ENCODE measurements around the gene LPCAT3.
A peak's percentile ranks its signal among the peaks of the same experiment; 100 is the strongest.

LPCAT3 gene

GRCh38 chr12:7015555-7016370, 2.5 kb downstream of the LPCAT3 start (continued):
- TF ChIP-seq, protein P1, sequence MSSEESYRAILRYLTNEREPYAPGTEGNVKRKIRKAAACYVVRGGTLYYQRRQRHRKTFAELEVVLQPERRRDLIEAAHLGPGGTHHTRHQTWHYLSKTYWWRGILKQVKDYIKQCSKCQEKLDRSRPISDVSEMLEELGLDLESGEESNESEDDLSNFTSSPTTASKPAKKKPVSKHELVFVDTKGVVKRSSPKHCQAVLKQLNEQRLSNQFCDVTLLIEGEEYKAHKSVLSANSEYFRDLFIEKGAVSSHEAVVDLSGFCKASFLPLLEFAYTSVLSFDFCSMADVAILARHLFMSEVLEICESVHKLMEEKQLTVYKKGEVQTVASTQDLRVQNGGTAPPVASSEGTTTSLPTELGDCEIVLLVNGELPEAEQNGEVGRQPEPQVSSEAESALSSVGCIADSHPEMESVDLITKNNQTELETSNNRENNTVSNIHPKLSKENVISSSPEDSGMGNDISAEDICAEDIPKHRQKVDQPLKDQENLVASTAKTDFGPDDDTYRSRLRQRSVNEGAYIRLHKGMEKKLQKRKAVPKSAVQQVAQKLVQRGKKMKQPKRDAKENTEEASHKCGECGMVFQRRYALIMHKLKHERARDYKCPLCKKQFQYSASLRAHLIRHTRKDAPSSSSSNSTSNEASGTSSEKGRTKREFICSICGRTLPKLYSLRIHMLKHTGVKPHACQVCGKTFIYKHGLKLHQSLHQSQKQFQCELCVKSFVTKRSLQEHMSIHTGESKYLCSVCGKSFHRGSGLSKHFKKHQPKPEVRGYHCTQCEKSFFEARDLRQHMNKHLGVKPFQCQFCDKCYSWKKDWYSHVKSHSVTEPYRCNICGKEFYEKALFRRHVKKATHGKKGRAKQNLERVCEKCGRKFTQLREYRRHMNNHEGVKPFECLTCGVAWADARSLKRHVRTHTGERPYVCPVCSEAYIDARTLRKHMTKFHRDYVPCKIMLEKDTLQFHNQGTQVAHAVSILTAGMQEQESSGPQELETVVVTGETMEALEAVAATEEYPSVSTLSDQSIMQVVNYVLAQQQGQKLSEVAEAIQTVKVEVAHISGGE (tag by site-specific recombination; conservative IDR thresholded peaks at IDR 0.05; ENCODE audit: low read depth) = no peak
- TF ChIP-seq ZNF701 (tag by site-specific recombination; IDR thresholded peaks at IDR 0.05) (no peak), PRDM10 (tag by site-specific recombination; IDR thresholded peaks at IDR 0.05) (no peak), ZNF223 (tag by site-specific recombination; IDR thresholded peaks at IDR 0.05) (no peak), PRDM6 (tag by site-specific recombination; IDR thresholded peaks at IDR 0.05) (peak; percentile 94), TRIM28 (IDR thresholded peaks at IDR 0.05; ENCODE audit: borderline replicate concordance, low read length) (no peak), TCF7L2 (IDR thresholded peaks at IDR 0.05; ENCODE audit: borderline replicate concordance, low read depth, low read length) (peak; percentile 49; the same call in 1 of the 2 replicates), ZNF335 (tag by site-specific recombination; conservative IDR thresholded peaks at IDR 0.05) (peak; percentile 65; the same call in 1 of the 2 replicates), ZFP41 (tag by site-specific recombination; IDR thresholded peaks at IDR 0.05; ENCODE audit: borderline replicate concordance) (no peak), ZBTB17 (tag by site-specific recombination; IDR thresholded peaks at IDR 0.05) (peak; percentile 86), PATZ1 (tag by site-specific recombination; IDR thresholded peaks at IDR 0.05) (peak; percentile 44), ZNF140 (tag by site-specific recombination; IDR thresholded peaks at IDR 0.05) (no peak), ZNF654 (tag by site-specific recombination; IDR thresholded peaks at IDR 0.05; ENCODE audit: low read depth) (no peak; the same call in 1 of the 2 replicates), TSHZ1 (tag by site-specific recombination; IDR thresholded peaks at IDR 0.05; ENCODE audit: borderline replicate concordance) (peak; percentile 77; the same call in 1 of the 2 replicates), KLF7 (tag by site-specific recombination; IDR thresholded peaks at IDR 0.05; ENCODE audit: borderline replicate concordance) (peak; percentile 70; the same call in 1 of the 2 replicates), GLI2 (tag by site-specific recombination; IDR thresholded peaks at IDR 0.05; ENCODE audit: borderline replicate concordance, low read depth) (0 out of 2 replicates have a peak, but pooled peaks have one; percentile 44), ZNF274 (IDR thresholded peaks at IDR 0.05; ENCODE audit: low read length) (no peak), ZNF274 (tag by site-specific recombination; IDR thresholded peaks at IDR 0.05; ENCODE audit: borderline replicate concordance) (no peak), SP2 (tag by site-specific recombination; IDR thresholded peaks at IDR 0.05) (no peak)
- TF ChIP-seq, protein P2, sequence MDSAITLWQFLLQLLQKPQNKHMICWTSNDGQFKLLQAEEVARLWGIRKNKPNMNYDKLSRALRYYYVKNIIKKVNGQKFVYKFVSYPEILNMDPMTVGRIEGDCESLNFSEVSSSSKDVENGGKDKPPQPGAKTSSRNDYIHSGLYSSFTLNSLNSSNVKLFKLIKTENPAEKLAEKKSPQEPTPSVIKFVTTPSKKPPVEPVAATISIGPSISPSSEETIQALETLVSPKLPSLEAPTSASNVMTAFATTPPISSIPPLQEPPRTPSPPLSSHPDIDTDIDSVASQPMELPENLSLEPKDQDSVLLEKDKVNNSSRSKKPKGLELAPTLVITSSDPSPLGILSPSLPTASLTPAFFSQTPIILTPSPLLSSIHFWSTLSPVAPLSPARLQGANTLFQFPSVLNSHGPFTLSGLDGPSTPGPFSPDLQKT (IDR thresholded peaks at IDR 0.05; ENCODE audit: borderline replicate concordance, low read depth, low read length) = no peak

Measured in HEK293 (cell line).